ENCODE data around the gene SCIMP. TPM values are rescaled to one million over a fixed set of nuclear protein-coding genes. Genes with fewer than 3 reads are reported as not detected.
"Not testable (repeated sequence)": the region's sequence is repeated elsewhere in the genome, so short reads cannot be mapped to it uniquely, and the experiment has no call there.

The SCIMP gene
- total and polyA plus RNA-seq, 2 of the 13 experiments (the other 11 are each of a cell fraction or from before 2014, with no cell fraction given), result not detected

- no peak for TF ChIP-seq HNF1A (IDR thresholded peaks at IDR 0.05; ENCODE audit: low read depth)
- no peak for TF ChIP-seq HNF1A (CRISPR knock-in tag; IDR thresholded peaks at IDR 0.05; ENCODE audit: borderline replicate concordance)
- TF ChIP-seq ZNF772 (CRISPR knock-in tag; IDR thresholded peaks at IDR 0.05), result no peak
- no peak for TF ChIP-seq SRF (IDR thresholded peaks at IDR 0.05; ENCODE audit: low read depth, low read length)
- TF ChIP-seq ZNF878 (CRISPR knock-in tag; IDR thresholded peaks at IDR 0.05), result no peak
- TF ChIP-seq ZNF790 (CRISPR knock-in tag; IDR thresholded peaks at IDR 0.05; ENCODE audit: borderline replicate concordance), result no peak
These were observed 70.2 kb downstream of the SCIMP start (continued) for GRCh38 chr17:5164436-5164835.

GRCh38 chr17:5161793-5162192, 72.9 kb downstream of the SCIMP start:
- POLR2A ChIA-PET; H3K79me2 ChIP-seq (ENCODE audit: insufficient read depth, low read length); BruUV-seq (replicated peaks); DNase-seq (ENCODE audit: low spot score); H3K27ac ChIP-seq (ENCODE audit: extremely low read length, insufficient read depth, low read length); H3K9me3 ChIP-seq (ENCODE audit: low read length); H3K9ac ChIP-seq (ENCODE audit: insufficient read depth, low read depth, low read length); CTCF ChIA-PET (ENCODE audit: low intra/inter-chr PET ratio, low total read pairs); H3K4me3 ChIP-seq (replicated peaks in 1 of 3; ENCODE audit: insufficient read depth in 1 of 3, low read depth in 2 of 3, low read length in 3 of 3); ATAC-seq; H3K36me3 ChIP-seq (replicated peaks in 1 of 2; ENCODE audit: control insufficient read depth in 1 of 2, insufficient read depth in 2 of 2, low read length in 2 of 2); H2AFZ ChIP-seq (ENCODE audit: low read length); FAIRE-seq; H3K4me1 ChIP-seq (ENCODE audit: insufficient read depth, low read length); H3K27me3 ChIP-seq (ENCODE audit: control insufficient read depth in 1 of 2, insufficient read depth in 2 of 2, low read length in 2 of 2); in situ Hi-C loops (cut with HindIII; ENCODE audit: extremely low pct_ligation_motif_present, low pct_unique_long_range_greater_than_20kb); H4K20me1 ChIP-seq (ENCODE audit: insufficient read depth, low read length); H3K4me2 ChIP-seq (ENCODE audit: low read depth, low read length); intact Hi-C loops (cut with micrococcal nuclease; ENCODE audit: unreplicated experiment): not testable (repeated sequence)
- WGBS (ENCODE audit: low lambda C conversion rate), result 45% methylated on average over 3 of the region's 3 CpGs

- H3K4me3 ChIP-seq (replicated peaks in 1 of 3; ENCODE audit: insufficient read depth in 1 of 3, low read depth in 2 of 3, low read length in 3 of 3); H3K9ac ChIP-seq (ENCODE audit: insufficient read depth, low read depth, low read length); H3K79me2 ChIP-seq (ENCODE audit: insufficient read depth, low read length); H3K4me2 ChIP-seq (ENCODE audit: low read depth, low read length); DNase-seq (ENCODE audit: low spot score); H3K36me3 ChIP-seq (replicated peaks in 1 of 2; ENCODE audit: control insufficient read depth in 1 of 2, insufficient read depth in 2 of 2, low read length in 2 of 2); H4K20me1 ChIP-seq (ENCODE audit: insufficient read depth, low read length); CTCF ChIA-PET (ENCODE audit: low intra/inter-chr PET ratio, low total read pairs); ATAC-seq; FAIRE-seq; POLR2A ChIA-PET; in situ Hi-C loops (cut with HindIII; ENCODE audit: extremely low pct_ligation_motif_present, low pct_unique_long_range_greater_than_20kb); H3K9me3 ChIP-seq (ENCODE audit: low read length); BruUV-seq (replicated peaks); H3K27me3 ChIP-seq (ENCODE audit: control insufficient read depth in 1 of 2, insufficient read depth in 2 of 2, low read length in 2 of 2); H3K4me1 ChIP-seq (ENCODE audit: insufficient read depth, low read length); H2AFZ ChIP-seq (ENCODE audit: low read length); H3K27ac ChIP-seq (ENCODE audit: extremely low read length, insufficient read depth, low read length); intact Hi-C loops (cut with micrococcal nuclease; ENCODE audit: unreplicated experiment): not testable (repeated sequence)
- WGBS (ENCODE audit: low lambda C conversion rate), result 0% methylated on average over 1 of the region's 1 CpG
These were observed 74.0 kb downstream of the SCIMP start for GRCh38 chr17:5160702-5161101.
